A549 (cell line): ENCODE results near the gene SLC35B2. TPM values are rescaled to one million over a fixed set of nuclear protein-coding genes. Genes with fewer than 3 reads are reported as not detected.

Source experiments
- ATAC-seq, 2 experiments: fragments of 200-7000 bp in 1 of 2; fragments of >200 bp in 1 of 2; cut with Nextera tagmentation in 1 of 2; cut with Tn5 transposase in 1 of 2; 3 replicates each; pipeline versions ENCODE4 v1.8.0 to v1.9.1; 2018 to 2020; ENCODE audit warnings: mild to moderate bottlenecking in 1 of 2, moderate library complexity in 1 of 2
- CTCF ChIA-PET: fragments of 300-600 bp; sonication (Branson Sonifier 250); formaldehyde crosslinking; extraction: SDS; loops from one replicate; lab custom pipeline; 2021; ENCODE audit warnings: antibody characterized with exemption, inconsistent platforms; lab: Yijun Ruan, JAX
- POLR2A ChIA-PET: fragments of 350-600 bp; formaldehyde crosslinking; extraction: SDS; loops from one replicate; lab custom pipeline; 2021; ENCODE audit warnings: antibody characterized with exemption, inconsistent platforms; lab: Yijun Ruan, JAX
- DNase-seq, 2 experiments: peaks; one replicate each; pipeline versions ENCODE4 v3.0.0 to v3.0.0-alpha.2; 2011 to 2016; ENCODE audit warnings: low read depth in 1 of 2, low spot score in 1 of 2
- FAIRE-seq: peaks from 2 replicates; lab custom pipeline; 2011; peaks lifted over from hg19 to GRCh38; lab: Jason Lieb, UNC
- H3K27ac ChIP-seq, 2 experiments: fragments of >200 bp; sonication (Bioruptor Twin); formaldehyde crosslinking; 3 replicates each; pipeline ENCODE4 v1.5.1; 2016 to 2017
- H3K4me1 ChIP-seq: fragments of >200 bp; sonication (Bioruptor Twin); formaldehyde crosslinking; 3 replicates; pipeline ENCODE4 v1.6.1; 2016
- H3K4me2 ChIP-seq: fragments of >200 bp; sonication (Bioruptor Twin); formaldehyde crosslinking; 3 replicates; pipeline ENCODE4 v1.6.1; 2016
- H3K4me3 ChIP-seq: fragments of >200 bp; sonication (Bioruptor Twin); formaldehyde crosslinking; 3 replicates; pipeline ENCODE4 v1.5.1; 2016
- H3K9me3 ChIP-seq: fragments of >200 bp; sonication (Bioruptor Twin); formaldehyde crosslinking; 3 replicates; pipeline ENCODE4 v1.6.1; 2016
- ATOH8 ChIP-seq: fragments of 250-450 bp; sonication (Bioruptor Pico); IDR thresholded peaks from 2 replicates; pipeline ENCODE4 v1.5.0; 2020; ENCODE audit warnings: low read depth, mild to moderate bottlenecking, moderate library complexity
- BCL3 ChIP-seq: fragments of >200 bp; sonication (Bioruptor Twin); formaldehyde crosslinking; IDR thresholded peaks from 3 replicates; pipeline ENCODE4 v1.6.1; 2016
- BHLHE40 ChIP-seq: IDR thresholded peaks from 2 replicates; pipeline ENCODE4 v1.6.1; 2012; ENCODE audit warnings: low read depth, low read length, inconsistent platforms
- CBX2 ChIP-seq: fragments of 200-600 bp; sonication (generic); IDR thresholded peaks from 2 replicates; pipeline ENCODE4 v1.6.1; 2016; ENCODE audit warnings: low read depth, mild to moderate bottlenecking, borderline replicate concordance
- CHD2 ChIP-seq: fragments of 150-350 bp; IDR thresholded peaks from 2 replicates; pipeline ENCODE4 v1.6.1; 2014; ENCODE audit warnings: low read length; ENCODE audit not compliant: partially characterized antibody
- EHMT2 ChIP-seq: fragments of 200-600 bp; sonication (generic); IDR thresholded peaks from 2 replicates; pipeline ENCODE4 v1.6.1; 2016; ENCODE audit warnings: antibody characterized with exemption, low read depth, mild to moderate bottlenecking, moderate library complexity
- ESRRA ChIP-seq: fragments of 150-350 bp; IDR thresholded peaks from 2 replicates; pipeline ENCODE4 v1.6.1; 2014; ENCODE audit warnings: mild to moderate bottlenecking, low read length, borderline replicate concordance
- HDAC2 ChIP-seq: fragments of 200-600 bp; sonication (generic); IDR thresholded peaks from 2 replicates; pipeline ENCODE4 v1.6.1; 2016
- HES2 ChIP-seq: fragments of >200 bp; sonication (Bioruptor Twin); formaldehyde crosslinking; IDR thresholded peaks from 2 replicates; pipeline ENCODE4 v1.6.1; 2016
- HOXB5 ChIP-seq: fragments of 250-450 bp; sonication (Bioruptor Pico); IDR thresholded peaks from 2 replicates; pipeline ENCODE4 v1.5.0; 2020; ENCODE audit warnings: mild to moderate bottlenecking, moderate library complexity
- JUN ChIP-seq, 2 experiments: fragments of >200 bp; sonication (Bioruptor Twin); formaldehyde crosslinking; IDR thresholded peaks; 2 replicates in 1 of 2; 3 replicates in 1 of 2; pipeline ENCODE4 v1.6.1; 2016 to 2017
- JUNB ChIP-seq: fragments of >200 bp; sonication (Bioruptor Twin); formaldehyde crosslinking; IDR thresholded peaks from 2 replicates; pipeline ENCODE4 v1.6.1; 2016
- MAFK ChIP-seq: fragments of 450-650 bp; IDR thresholded peaks from 2 replicates; pipeline ENCODE4 v1.6.1; 2014; ENCODE audit not compliant: partially characterized antibody
- MAZ ChIP-seq: fragments of 150-350 bp; IDR thresholded peaks from 2 replicates; pipeline ENCODE4 v1.6.1; 2014; ENCODE audit warnings: antibody characterized with exemption, low read depth, low read length, borderline replicate concordance
- MYC ChIP-seq: IDR thresholded peaks from 2 replicates; pipeline ENCODE4 v1.6.1; 2012; ENCODE audit warnings: mild to moderate bottlenecking, inconsistent platforms, low read length, improper control_type of control experiment, borderline replicate concordance
- PBX3 ChIP-seq: IDR thresholded peaks from 2 replicates; pipeline ENCODE4 v1.6.1; 2012
- POLR2A ChIP-seq: IDR thresholded peaks from 2 replicates; pipeline ENCODE4 v1.6.1; 2012; ENCODE audit warnings: mild to moderate bottlenecking, low read length
- RAD21 ChIP-seq, 2 experiments: fragments of >200 bp in 1 of 2; sonication (Bioruptor Twin) in 1 of 2; formaldehyde crosslinking in 1 of 2; IDR thresholded peaks in 1 of 2; conservative IDR thresholded peaks in 1 of 2; 2 replicates in 1 of 2; 3 replicates in 1 of 2; pipeline ENCODE4 v1.6.1; 2012 to 2018; ENCODE audit warnings: inconsistent platforms in 1 of 2
- REST ChIP-seq: fragments of 200-600 bp; sonication (generic); IDR thresholded peaks from 2 replicates; pipeline ENCODE4 v1.6.1; 2016; ENCODE audit warnings: antibody characterized with exemption, mild to moderate bottlenecking, moderate library complexity
- WGBS: methylation state at CpG from one replicate; pipeline ENCODE4 v1.1.6; 2017; ENCODE audit errors: missing lambda C conversion rate; 5-methylcytosine and 5-hydroxymethylcytosine counted together
- polyA plus RNA-seq, 4 experiments: library from polyadenylated mRNA; depleted of rRNA in 3 of 4; stranded (reverse); fragments of >200 nt; fragmentation: RNase III in 1 of 4; extraction: RNeasy Plus Mini Kit Qiagen cat#74134 plus additional on column Dnase treatment in 1 of 4; gene quantifications; 2 replicates in 3 of 4; 3 replicates in 1 of 4; pipeline ENCODE4 v1.2.3, GENCODE V29; 2011 to 2017

SLC35B2 gene
- polyA plus RNA-seq, 2 of the 4 experiments (the other 2 are of a cell fraction), result 44.5 to 45.6 TPM

GRCh38 chr6:44256775-44257024 lies 628 bp downstream of the SLC35B2 start:
- Histone ChIP-seq H3K4me3 (peak overlapping the region; percentile 96), H3K27ac (peak overlapping the region; percentile 93 to 99), H3K9me3 (no peaks in the 10 kb centered on the region), H3K4me1 (peaks cover 31% of the 10 kb centered on the region), H3K4me2 (peak overlapping the region; percentile 88)
- no peak for TF ChIP-seq MAFK
- TF ChIP-seq BCL3, result no peak
- TF ChIP-seq EHMT2, result no peak
- no peak for TF ChIP-seq BHLHE40
- no peak for TF ChIP-seq REST
- TF ChIP-seq ESRRA, result no peak
- no peak for TF ChIP-seq HDAC2
- TF ChIP-seq RAD21 (conservative IDR thresholded peaks at IDR 0.05 in 1 of 2, IDR thresholded peaks at IDR 0.05 in 1 of 2), result no peak
- no peak for TF ChIP-seq ATOH8
- TF ChIP-seq POLR2A, result no peak
- TF ChIP-seq MAZ, result no peak
- no peak for TF ChIP-seq CBX2
- TF ChIP-seq MYC, result no peak
- TF ChIP-seq CHD2, result no peak
- no peak for TF ChIP-seq JUNB
- no peak for TF ChIP-seq PBX3
- TF ChIP-seq HES2, result no peak
- no peak for TF ChIP-seq HOXB5 (CRISPR knock-in tag)
- ATAC-seq (peak; percentile 26 to 51; a peak in 5 of 6 replicates), DNase-seq (no peak), FAIRE-seq (no peak)
- POLR2A ChIA-PET, result interaction anchor here (1.2 to 1.7 kb wide), 2 partner anchors 10 to 160 kb away, joined by 4 to 38 read pairs; partner anchors contain the start of gene HSP90AB1
- CTCF ChIA-PET, result interaction anchor here (0.6 to 3.7 kb wide), 14 partner anchors 11 to 160 kb away, joined by 3 to 29 read pairs (median 4); partner anchors contain the start of genes HSP90AB1 and MYMX
- 7% methylated on average over 6 of the region's 12 CpGs for WGBS

GRCh38 chr6:44255871-44256774 lies 1.2 kb downstream of the SLC35B2 start:
- no peak for FAIRE-seq
- Histone ChIP-seq H3K9me3 (no peaks in the 10 kb centered on the region), H3K4me3 (peak overlapping the region; percentile 96), H3K4me2 (peak overlapping the region; percentile 88), H3K4me1 (peaks cover 36% of the 10 kb centered on the region), H3K27ac (peak overlapping the region; percentile 93 to 99)
- TF ChIP-seq JUN (IDR thresholded peaks at IDR 0.05), result 0 out of 5 replicates have a peak, but pooled peaks of 1 of the 2 experiments have one; percentile 2
- no peak for TF ChIP-seq BHLHE40
- ChIA-PET CTCF (interaction anchor here (0.8 to 3.7 kb wide), 16 partner anchors 8 to 160 kb away, joined by 3 to 29 read pairs (median 4); partner anchors contain the start of gene HSP90AB1), POLR2A (interaction anchor here (1.2 to 1.7 kb wide), 3 partner anchors 9 to 160 kb away, joined by 4 to 38 read pairs (median 15); partner anchors contain the start of gene HSP90AB1)
- peak in 1 of 2 experiments; percentile 21 for DNase-seq
- 52% methylated on average over 15 of the region's 15 CpGs for WGBS
- ATAC-seq, result peak; percentile 15 to 45
